K562 (cell line): Measurements from ENCODE around the gene COL23A1. TPM values are rescaled to one million over a fixed set of nuclear protein-coding genes. Genes with fewer than 3 reads are reported as not detected.

Experiments used
- ATAC-seq: fragments of 200-7000 bp; cut with Tn5 transposase; 3 replicates; pipeline ENCODE4 v1.9.1; 2020; ENCODE audit warnings: moderate library complexity
- BruUV-seq: library from RNA; stranded (reverse); fragments of 400-500 nt; replicated peaks from 2 replicates; lab custom pipeline; 2021; lab: Mats Ljungman, UMichigan
- CTCF ChIA-PET: fragments of 300-600 bp; formaldehyde crosslinking; extraction: SDS; loops from one replicate; lab custom pipeline; 2021; ENCODE audit warnings: low intra/inter-chr PET ratio; lab: Yijun Ruan, JAX
- POLR2A ChIA-PET: fragments of 300-600, 350-650 bp; sonication (Branson Sonifier 250); formaldehyde crosslinking; extraction: SDS; loops from one replicate; lab custom pipeline; 2021; ENCODE audit warnings: antibody characterized with exemption, inconsistent platforms; lab: Yijun Ruan, JAX
- DNase-seq, 4 experiments: peaks; one replicate each; pipeline versions ENCODE4 v3.0.0 to v3.0.0-alpha.2; 2011 to 2018; ENCODE audit warnings: low spot score in 3 of 4, mixed read lengths in 3 of 4; ENCODE audit errors: extremely low read depth in 1 of 4
- FAIRE-seq: peaks from 2 replicates; lab custom pipeline; 2011; peaks lifted over from hg19 to GRCh38; lab: Jason Lieb, UNC
- H2AFZ ChIP-seq: 2 replicates; pipeline ENCODE4 v1.6.0; 2011; ENCODE audit warnings: low read depth, low read length, control low read depth, inconsistent platforms
- H3K27ac ChIP-seq: fragments of 200-600 bp; 3 replicates; pipeline ENCODE4 v1.8.0; 2011; ENCODE audit warnings: low read depth, mild to moderate bottlenecking, control low read depth, inconsistent platforms, low read length, moderate library complexity, mixed read lengths; ENCODE audit errors: extremely low read depth
- H3K27me3 ChIP-seq, 2 experiments: fragments of 300-600 bp in 1 of 2; 2 replicates in 1 of 2; 3 replicates in 1 of 2; pipeline versions ENCODE4 v1.6.0 to v1.8.0; 2011; ENCODE audit warnings: inconsistent platforms in 2 of 2, low read length in 2 of 2, mild to moderate bottlenecking in 1 of 2, mixed read lengths in 1 of 2, moderate library complexity in 1 of 2; ENCODE audit not compliant: control insufficient read depth in 2 of 2, insufficient read depth in 2 of 2
- H3K36me3 ChIP-seq: fragments of 300-600 bp; 3 replicates; pipeline ENCODE4 v1.8.0; 2011; ENCODE audit warnings: mild to moderate bottlenecking, low read length, inconsistent platforms; ENCODE audit not compliant: control insufficient read depth, insufficient read depth
- H3K4me1 ChIP-seq, 2 experiments: fragments of 200-600 bp in 1 of 2; replicated peaks in 1 of 2; 2 replicates in 1 of 2; 3 replicates in 1 of 2; pipeline versions ENCODE4 v1.5.1 to v1.8.0; 2011; ENCODE audit warnings: inconsistent platforms in 2 of 2, low read length in 2 of 2, mild to moderate bottlenecking in 1 of 2, mixed read lengths in 1 of 2, moderate library complexity in 1 of 2; ENCODE audit not compliant: control insufficient read depth in 2 of 2, insufficient read depth in 2 of 2
- H3K4me2 ChIP-seq: 2 replicates; pipeline ENCODE4 v1.6.1; 2011; ENCODE audit warnings: low read length, control low read depth, inconsistent platforms, mixed read lengths; ENCODE audit not compliant: insufficient read depth
- H3K4me3 ChIP-seq: fragments of 200-600 bp; sonication (generic), shearing (Covaris generic); 2 replicates; pipeline ENCODE4 v1.5.1; 2016; ENCODE audit warnings: control low read depth, inconsistent platforms
- H3K79me2 ChIP-seq: fragments of 200-600 bp; 3 replicates; pipeline ENCODE4 v1.8.0; 2011; ENCODE audit warnings: low read length, inconsistent platforms; ENCODE audit not compliant: control insufficient read depth, insufficient read depth
- H3K9ac ChIP-seq, 2 experiments: 2 replicates each; pipeline versions ENCODE4 v1.6.0 to v1.6.1; 2011; ENCODE audit warnings: low read depth in 2 of 2, low read length in 2 of 2, control low read depth in 1 of 2, inconsistent platforms in 1 of 2, mild to moderate bottlenecking in 1 of 2, mixed read lengths in 1 of 2; ENCODE audit not compliant: insufficient read depth in 1 of 2
- H3K9me1 ChIP-seq: one replicate; pipeline ENCODE4 v1.6.0; 2011; ENCODE audit warnings: inconsistent platforms, mild to moderate bottlenecking, low read length, moderate library complexity; ENCODE audit not compliant: control insufficient read depth, insufficient read depth
- H3K9me3 ChIP-seq: replicated peaks from 2 replicates; pipeline ENCODE4 v1.5.1; 2011; ENCODE audit warnings: low read depth, low read length, inconsistent platforms; ENCODE audit not compliant: control insufficient read depth, insufficient read depth
- H4K20me1 ChIP-seq: replicated peaks from 2 replicates; pipeline ENCODE4 v1.6.1; 2011; ENCODE audit warnings: low read length, inconsistent platforms, mixed read lengths; ENCODE audit not compliant: control insufficient read depth, insufficient read depth
- FOXK2 ChIP-seq, 2 experiments: fragments of 450-650 bp; IDR thresholded peaks in 1 of 2; conservative IDR thresholded peaks in 1 of 2; 2 replicates each; pipeline ENCODE4 v1.6.1; 2016; ENCODE audit warnings: low read depth in 2 of 2, mild to moderate bottlenecking in 1 of 2
- NFYB ChIP-seq: IDR thresholded peaks from 2 replicates; pipeline ENCODE4 v1.6.1; 2011; ENCODE audit warnings: mild to moderate bottlenecking, moderate library complexity; ENCODE audit not compliant: insufficient read length; ENCODE audit errors: extremely low read depth
- PPARD ChIP-seq: fragments of 250-450 bp; sonication (Bioruptor Pico); IDR thresholded peaks from 2 replicates; pipeline ENCODE4 v1.8.0; 2022; ENCODE audit warnings: inconsistent platforms, mild to moderate bottlenecking, moderate library complexity
- TAF9B ChIP-seq: fragments of 450-650 bp; IDR thresholded peaks from 2 replicates; pipeline ENCODE4 v1.6.1; 2018; ENCODE audit warnings: mild to moderate bottlenecking; ENCODE audit not compliant: partially characterized antibody
- XRCC5 ChIP-seq: fragments of 200-400 bp; formaldehyde crosslinking; IDR thresholded peaks from 2 replicates; pipeline ENCODE4 v1.6.1; 2017; ENCODE audit warnings: low read depth, mild to moderate bottlenecking, low read length
- ZNF133 ChIP-seq: fragments of 250-450 bp; sonication (Bioruptor Pico); IDR thresholded peaks from 2 replicates; pipeline ENCODE4 v1.4.0; 2020; ENCODE audit warnings: mild to moderate bottlenecking
- ZNF140 ChIP-seq: fragments of 250-450 bp; sonication (Bioruptor Pico); IDR thresholded peaks from 2 replicates; pipeline ENCODE4 v1.8.0; 2021; ENCODE audit warnings: moderate library complexity, mild to moderate bottlenecking, inconsistent platforms
- ZNF431 ChIP-seq: sonication (generic); formaldehyde crosslinking; IDR thresholded peaks from 2 replicates; pipeline ENCODE4 v1.8.0; 2022; ENCODE audit warnings: mild to moderate bottlenecking, missing genetic modification reagents
- ZSCAN32 ChIP-seq: fragments of 450-650 bp; formaldehyde crosslinking; IDR thresholded peaks from 2 replicates; pipeline ENCODE4 v1.4.0; 2020; ENCODE audit warnings: mild to moderate bottlenecking, moderate library complexity
- WGBS: fragments of 100-300 bp; shearing (Covaris generic); methylation state at CpG from one replicate; pipeline ENCODE4 v1.1.6; 2016; ENCODE audit warnings: low coverage, mixed read lengths; ENCODE audit not compliant: insufficient coverage; ENCODE audit errors: missing lambda C conversion rate; 5-methylcytosine and 5-hydroxymethylcytosine counted together
- in situ Hi-C: fragments of 300-500 bp; cut with MboI; formaldehyde crosslinking; loops from 4 replicates; pipeline ENCODE4 v1.15.0; 2018; ENCODE audit warnings: inconsistent platforms, mixed read lengths
- intact Hi-C: fragments of 100-400 bp; cut with micrococcal nuclease; formaldehyde crosslinking; loops from 2 replicates; pipeline ENCODE4 v1.14.2; 2022
- polyA plus RNA-seq, 8 experiments: library from polyadenylated mRNA; depleted of rRNA in 4 of 8; stranded (reverse) in 5 of 8; unstranded in 3 of 8; fragments of >200 nt; fragmentation: Nextera tagmentation in 2 of 8; fragmentation: Illumina TruSeq in 1 of 8; extraction: Ambion mirVana in 2 of 8; extraction: Trizol in 1 of 8; gene quantifications; 2 replicates each; pipeline versions ENCODE4 v1.2.1 to v1.2.3, GENCODE V29; 2011 to 2014; ENCODE audit warnings: inconsistent platforms in 1 of 8, missing spikeins in 1 of 8
- total RNA-seq, 7 experiments: library from RNA; depleted of rRNA in 6 of 7; stranded (reverse); fragments of >200 nt in 6 of 7; fragmentation: Illumina TruSeq in 2 of 7; extraction: Trizol in 2 of 7; gene quantifications; 2 replicates each; pipeline versions ENCODE4 v1.2.1 to v1.2.3, GENCODE V29; 2011 to 2021; ENCODE audit warnings: low replicate concordance in 1 of 7
- TF ChIP-seq, protein P1 (sequence below): sonication (generic); formaldehyde crosslinking; IDR thresholded peaks from 2 replicates; pipeline ENCODE4 v1.8.0; 2023; ENCODE audit warnings: mild to moderate bottlenecking, missing genetic modification reagents

The COL23A1 gene
- total and polyA plus RNA-seq, 9 of the 15 experiments (the other 6 are each of a cell fraction or from before 2014, with no cell fraction given): 0.09 TPM; not detected in 8

- TF ChIP-seq, protein P1, sequence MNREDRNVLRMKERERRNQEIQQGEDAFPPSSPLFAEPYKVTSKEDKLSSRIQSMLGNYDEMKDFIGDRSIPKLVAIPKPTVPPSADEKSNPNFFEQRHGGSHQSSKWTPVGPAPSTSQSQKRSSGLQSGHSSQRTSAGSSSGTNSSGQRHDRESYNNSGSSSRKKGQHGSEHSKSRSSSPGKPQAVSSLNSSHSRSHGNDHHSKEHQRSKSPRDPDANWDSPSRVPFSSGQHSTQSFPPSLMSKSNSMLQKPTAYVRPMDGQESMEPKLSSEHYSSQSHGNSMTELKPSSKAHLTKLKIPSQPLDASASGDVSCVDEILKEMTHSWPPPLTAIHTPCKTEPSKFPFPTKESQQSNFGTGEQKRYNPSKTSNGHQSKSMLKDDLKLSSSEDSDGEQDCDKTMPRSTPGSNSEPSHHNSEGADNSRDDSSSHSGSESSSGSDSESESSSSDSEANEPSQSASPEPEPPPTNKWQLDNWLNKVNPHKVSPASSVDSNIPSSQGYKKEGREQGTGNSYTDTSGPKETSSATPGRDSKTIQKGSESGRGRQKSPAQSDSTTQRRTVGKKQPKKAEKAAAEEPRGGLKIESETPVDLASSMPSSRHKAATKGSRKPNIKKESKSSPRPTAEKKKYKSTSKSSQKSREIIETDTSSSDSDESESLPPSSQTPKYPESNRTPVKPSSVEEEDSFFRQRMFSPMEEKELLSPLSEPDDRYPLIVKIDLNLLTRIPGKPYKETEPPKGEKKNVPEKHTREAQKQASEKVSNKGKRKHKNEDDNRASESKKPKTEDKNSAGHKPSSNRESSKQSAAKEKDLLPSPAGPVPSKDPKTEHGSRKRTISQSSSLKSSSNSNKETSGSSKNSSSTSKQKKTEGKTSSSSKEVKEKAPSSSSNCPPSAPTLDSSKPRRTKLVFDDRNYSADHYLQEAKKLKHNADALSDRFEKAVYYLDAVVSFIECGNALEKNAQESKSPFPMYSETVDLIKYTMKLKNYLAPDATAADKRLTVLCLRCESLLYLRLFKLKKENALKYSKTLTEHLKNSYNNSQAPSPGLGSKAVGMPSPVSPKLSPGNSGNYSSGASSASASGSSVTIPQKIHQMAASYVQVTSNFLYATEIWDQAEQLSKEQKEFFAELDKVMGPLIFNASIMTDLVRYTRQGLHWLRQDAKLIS (CRISPR knock-in tag): no peak
- TF ChIP-seq NFYB: no peak
- TF ChIP-seq, all 486 proteins: peak for 0
These were observed 281.6 kb downstream of the COL23A1 start (continued) for GRCh38 chr5:178308541-178309092.

GRCh38 chr5:178307267-178308045 is 282.7 kb downstream of the COL23A1 start:
- BruUV-seq: no TSS peak
- 10% methylated on average over 28 of the region's 30 CpGs for WGBS

More at GRCh38 chr5:178307267-178308045, 282.7 kb downstream of the COL23A1 start:
- DNase-seq (no peak), FAIRE-seq (no peak), ATAC-seq (no peak; the same call in 2 of the 3 replicates)
- POLR2A ChIA-PET: interaction anchor here (0.6 to 1.1 kb wide), 2 partner anchors 21 to 162 kb away, joined by 3 to 6 read pairs; no protein-coding TSS in a partner anchor
- Histone ChIP-seq H4K20me1 (0 out of 2 replicates have a peak, but pooled peaks cover 3% of the 10 kb centered on the region), H3K9me3 (no peaks in the 10 kb centered on the region), H3K79me2 (no peaks in the 10 kb centered on the region), H3K4me2 (no peak overlapping the region), H3K9me1 (no peaks in the 10 kb centered on the region), H2AFZ (no peak overlapping the region), H3K27ac (no peak overlapping the region), H3K9ac (no peak overlapping the region), H3K36me3 (no peaks in the 10 kb centered on the region), H3K27me3 (peaks cover 20 to 80% of the 10 kb centered on the region in 2 experiments), H3K4me1 (no peaks in the 10 kb centered on the region), H3K4me3 (no peak overlapping the region)
- CTCF ChIA-PET: no interaction called here
- intact Hi-C loops: no loop called here
- in situ Hi-C loops: no loop called here
- TF ChIP-seq PPARD (CRISPR knock-in tag) (no peak), TAF9B (no peak), ZNF431 (CRISPR knock-in tag) (no peak), ZNF140 (no peak), XRCC5 (no peak), ZSCAN32 (CRISPR knock-in tag) (no peak), ZNF133 (CRISPR knock-in tag) (no peak), FOXK2 (conservative IDR thresholded peaks at IDR 0.05 in 1 of 2, IDR thresholded peaks at IDR 0.05 in 1 of 2; ENCODE audit: low read depth in 2 of 2) (no peak)
